Lung (tissue), 12 donors: ENCODE measurements around the gene KCNH8. TPM values are rescaled to one million over a fixed set of nuclear protein-coding genes. Genes with fewer than 3 reads are reported as not detected.

Source experiments
- ATAC-seq: fragments of 200-7000 bp; cut with Tn5 transposase; one replicate; pipeline ENCODE4 v1.9.1; 2020; ENCODE audit warnings: moderate number of reproducible peaks; ENCODE audit not compliant: insufficient read depth, low FRiP score
- DNase-seq, 3 donors: peaks; one replicate each; pipeline ENCODE4 v3.0.0-alpha.2; 2013 to 2017
- H3K27ac ChIP-seq, 2 donors: one replicate each; pipeline ENCODE4 v1.5.1; 2013; ENCODE audit warnings: mild to moderate bottlenecking in 2 of 2, moderate library complexity in 2 of 2, control low read depth in 1 of 2, inconsistent platforms in 1 of 2, low read depth in 1 of 2, low read length in 1 of 2
- H3K27me3 ChIP-seq, 3 donors: one replicate each; pipeline ENCODE4 v1.5.1; 2013; ENCODE audit warnings: low read length in 2 of 3; ENCODE audit not compliant: control insufficient read depth in 3 of 3, insufficient read depth in 3 of 3
- H3K36me3 ChIP-seq, 4 donors: one replicate each; pipeline ENCODE4 v1.5.1; 2013; ENCODE audit warnings: low read length in 4 of 4, mild to moderate bottlenecking in 1 of 4, moderate library complexity in 1 of 4; ENCODE audit not compliant: control insufficient read depth in 4 of 4, insufficient read depth in 4 of 4
- H3K4me1 ChIP-seq, 5 donors: one replicate each; pipeline ENCODE4 v1.5.1; 2013; ENCODE audit warnings: low read length in 5 of 5, mild to moderate bottlenecking in 2 of 5, moderate library complexity in 1 of 5; ENCODE audit not compliant: control insufficient read depth in 5 of 5, insufficient read depth in 5 of 5
- H3K4me3 ChIP-seq: one replicate; pipeline ENCODE4 v1.5.1; 2013; ENCODE audit warnings: mild to moderate bottlenecking, control low read depth, moderate library complexity
- H3K9ac ChIP-seq, 2 donors: one replicate each; pipeline ENCODE4 v1.5.1; 2013; ENCODE audit warnings: low read length in 2 of 2, control low read depth in 1 of 2; ENCODE audit not compliant: insufficient read depth in 1 of 2
- H3K9me3 ChIP-seq, 4 donors: one replicate each; pipeline ENCODE4 v1.5.1; 2013; ENCODE audit warnings: low read length in 3 of 4, mild to moderate bottlenecking in 1 of 4, moderate library complexity in 1 of 4; ENCODE audit not compliant: control insufficient read depth in 4 of 4, insufficient read depth in 3 of 4
- CTCF ChIP-seq: IDR thresholded peaks from 2 replicates; pipeline ENCODE4 v1.5.1; 2012; ENCODE audit warnings: mild to moderate bottlenecking; ENCODE audit errors: control extremely low read depth, extremely low read depth
- WGBS, 2 donors: extraction: QIAGEN DNeasy Blood & Tissue Kit; methylation state at CpG; one replicate each; pipeline ENCODE4 v1.1.7; 2013; 5-methylcytosine and 5-hydroxymethylcytosine counted together
- polyA plus RNA-seq, 2 donors: library from polyadenylated mRNA; stranded (reverse); fragments of 200-250 nt; gene quantifications; one replicate each; pipeline ENCODE4 v1.2.1, GENCODE V29; 2013
- total RNA-seq, 2 donors: library from RNA; depleted of rRNA in 1 of 2; stranded (reverse); fragments of >200 nt in 1 of 2; gene quantifications; one replicate each; pipeline ENCODE4 v1.2.1, GENCODE V29; 2014 to 2021
- donor health status: control.
- donor health status: control.
- donor health status: Bipolar disorder and iron deficiency.
- donor health status: healthy.
- donor health status: DM: yes; HTN: yes; CAD: no.

Gene KCNH8
- total and polyA plus RNA-seq, 4 donors, result 0.06 to 0.94 (median 0.15) TPM

DNA sequence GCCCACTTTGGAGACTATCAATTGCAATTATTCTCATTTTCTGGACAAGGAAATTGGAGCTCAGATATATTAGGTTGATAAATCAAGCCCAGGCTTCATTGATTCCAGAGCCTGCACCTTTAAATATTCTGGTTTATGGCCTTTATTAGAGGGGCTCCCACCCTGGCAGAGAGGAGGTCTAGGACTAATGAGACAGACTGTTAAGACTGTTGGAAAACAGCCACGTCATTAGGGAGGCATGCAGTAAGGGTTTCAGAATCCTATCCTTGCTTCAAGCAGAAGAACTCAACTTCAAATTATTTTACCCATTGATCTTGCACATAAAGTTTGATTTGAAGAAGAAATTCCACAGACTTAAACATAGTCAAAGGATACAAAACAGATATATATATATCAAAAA is 33.8 kb upstream of the KCNH8 start:
- Histone ChIP-seq H3K27me3 (no peaks in the 10 kb centered on the region), H3K9ac (no peak overlapping the region), H3K27ac (no peak overlapping the region), H3K9me3 (peaks cover 0 to 3% (median 0%) of the 10 kb centered on the region in 4 donors), H3K36me3 (no peaks in the 10 kb centered on the region), H3K4me1 (no peaks in the 10 kb centered on the region), H3K4me3 (no peak overlapping the region)
- ATAC-seq, result no peak
- no peak for TF ChIP-seq CTCF
- WGBS, 2 donors, result 62 to 81% methylated on average over 1 of the region's 1 CpG
- no peak for DNase-seq

- Histone ChIP-seq H3K9ac (no peak overlapping the region), H3K27ac (no peak overlapping the region), H3K9me3 (peaks cover 0 to 3% (median 0%) of the 10 kb centered on the region in 4 donors), H3K4me1 (no peaks in the 10 kb centered on the region), H3K36me3 (no peaks in the 10 kb centered on the region), H3K27me3 (no peaks in the 10 kb centered on the region), H3K4me3 (no peak overlapping the region)
- 80 to 85% methylated on average over 2 of the region's 2 CpGs for WGBS, 2 donors
- ATAC-seq, result no peak
- no peak for DNase-seq
- no peak for TF ChIP-seq CTCF
These were observed 32.1 kb upstream of the KCNH8 start for GRCh38 chr3:19116239-19116638.

DNA sequence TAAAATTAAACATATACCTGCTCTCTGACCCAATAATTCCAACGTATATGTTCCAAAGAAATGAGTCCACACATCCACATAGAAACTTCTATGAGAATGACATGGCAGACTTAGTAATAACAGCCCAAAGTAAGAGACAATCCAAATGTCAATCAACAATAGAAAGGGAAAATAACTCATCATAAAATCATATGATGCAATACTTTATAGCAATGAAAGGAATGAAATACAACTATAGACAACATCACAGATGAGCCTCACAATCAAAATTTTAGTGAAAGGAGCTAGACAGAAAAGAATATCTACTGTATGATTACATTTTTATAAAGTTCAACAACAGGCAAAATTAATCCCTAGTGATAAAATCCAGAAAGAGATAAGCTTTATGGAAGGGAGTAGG is 23.6 kb upstream of the KCNH8 start:
- no peak overlapping the region for H3K9ac ChIP-seq
- DNase-seq (no peak), ATAC-seq (no peak)
- no peaks in the 10 kb centered on the region for H3K9me3 ChIP-seq
- TF ChIP-seq CTCF, result no peak
- H3K27ac ChIP-seq, result no peak overlapping the region
- H3K4me3 ChIP-seq, result no peak overlapping the region
- H3K4me1 ChIP-seq, result no peaks in the 10 kb centered on the region
- H3K36me3 ChIP-seq, result no peaks in the 10 kb centered on the region
- 65 to 85% methylated on average over 1 of the region's 1 CpG for WGBS, 2 donors
- H3K27me3 ChIP-seq, result no peaks in the 10 kb centered on the region

DNA sequence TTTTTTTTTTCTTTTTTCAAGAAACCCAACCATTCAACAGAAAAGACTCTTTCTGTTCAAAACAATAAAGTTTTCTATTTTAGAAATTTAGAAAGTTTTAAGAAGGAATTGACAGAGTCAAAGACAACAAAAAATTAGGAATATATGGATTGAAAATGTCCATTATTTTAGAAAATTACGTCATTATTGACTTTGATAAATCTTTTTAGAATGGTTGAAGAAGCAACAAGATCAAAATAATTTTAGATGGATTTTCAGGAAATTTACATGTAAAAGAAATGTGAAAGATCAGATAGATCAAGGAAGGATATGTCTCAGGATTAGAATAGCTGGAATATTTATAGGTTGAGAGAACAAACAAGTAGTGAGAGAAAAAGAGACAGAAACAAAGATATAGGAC is 8.4 kb upstream of the KCNH8 start:
- DNase-seq (no peak), ATAC-seq (no peak)
- H3K9me3 ChIP-seq, result peaks cover 0 to under 1% (median 0%) of the 10 kb centered on the region in 4 donors
- 74 to 82% methylated on average over 1 of the region's 1 CpG for WGBS, 2 donors
- no peak overlapping the region for H3K4me3 ChIP-seq
- TF ChIP-seq CTCF, result no peak
- H3K9ac ChIP-seq, result no peak overlapping the region
- no peaks in the 10 kb centered on the region for H3K36me3 ChIP-seq
- no peak overlapping the region for H3K27ac ChIP-seq
- H3K27me3 ChIP-seq, result no peaks in the 10 kb centered on the region
- no peaks in the 10 kb centered on the region for H3K4me1 ChIP-seq
